ENCODE measurements around the gene SNED1. TPM values are rescaled to one million over a fixed set of nuclear protein-coding genes. Genes with fewer than 3 reads are reported as not detected.

SNED1 gene
- polyA plus RNA-seq, 1 donor from 2014 or later: 0.32 TPM

- Histone ChIP-seq H3K4me2 (ENCODE audit: low read length) (no peak overlapping the region), H3K36me3 (ENCODE audit: insufficient read depth, low read length) (no peaks in the 10 kb centered on the region), H3K9me2 (ENCODE audit: insufficient read depth, low read length) (no peaks in the 10 kb centered on the region), H3K27ac (ENCODE audit: low read length) (no peak overlapping the region), H3K27me3 (ENCODE audit: insufficient read depth, low read depth, low read length) (peaks cover 43% of the 10 kb centered on the region), H3K9me3 (ENCODE audit: low read length) (peaks cover 5% of the 10 kb centered on the region), H3K9ac (ENCODE audit: low read length) (no peak overlapping the region), H3F3A (ENCODE audit: insufficient read depth, low read length, poor library complexity, severe bottlenecking) (no peaks in the 10 kb centered on the region), H2AFZ (ENCODE audit: low read depth, low read length) (no peak overlapping the region), H3K79me2 (replicated peaks; ENCODE audit: insufficient read depth, low read length) (no peaks in the 10 kb centered on the region), H4K20me1 (ENCODE audit: insufficient read depth) (no peaks in the 10 kb centered on the region), H3K4me3 (ENCODE audit: low read length) (no peak overlapping the region)
- TF ChIP-seq REST (IDR thresholded peaks at IDR 0.05; ENCODE audit: borderline replicate concordance) (no peak), RAD21 (conservative IDR thresholded peaks at IDR 0.05) (no peak), CTCF (IDR thresholded peaks at IDR 0.05; ENCODE audit: poor library complexity, severe bottlenecking) (no peak), EP300 (conservative IDR thresholded peaks at IDR 0.05; ENCODE audit: poor library complexity, severe bottlenecking) (no peak), POLR2AphosphoS5 (IDR thresholded peaks at IDR 0.05) (no peak), MXI1 (conservative IDR thresholded peaks at IDR 0.05; ENCODE audit: poor library complexity, severe bottlenecking) (no peak)
Measured at GRCh38 chr2:240998995-240999791, 775 bp downstream of the SNED1 start.

GRCh38 chr2:240999873-241000541, 1.6 kb downstream of the SNED1 start:
- H3K4me2 ChIP-seq (ENCODE audit: low read length): no peak overlapping the region
- H2AFZ ChIP-seq (ENCODE audit: low read depth, low read length): no peak overlapping the region

More at GRCh38 chr2:240999873-241000541, 1.6 kb downstream of the SNED1 start:
- H3K9me3 ChIP-seq (ENCODE audit: low read length): peaks cover 5% of the 10 kb centered on the region
- TF ChIP-seq EZH2 (IDR thresholded peaks at IDR 0.05; ENCODE audit: borderline replicate concordance, insufficient read depth, low read length, poor library complexity, severe bottlenecking) (no peak), MXI1 (conservative IDR thresholded peaks at IDR 0.05; ENCODE audit: poor library complexity, severe bottlenecking) (no peak), EP300 (conservative IDR thresholded peaks at IDR 0.05; ENCODE audit: poor library complexity, severe bottlenecking) (no peak), CTCF (IDR thresholded peaks at IDR 0.05; ENCODE audit: poor library complexity, severe bottlenecking) (no peak), SMC3 (conservative IDR thresholded peaks at IDR 0.05; ENCODE audit: poor library complexity) (no peak), POLR2AphosphoS5 (IDR thresholded peaks at IDR 0.05) (no peak), RAD21 (conservative IDR thresholded peaks at IDR 0.05) (no peak), TAF1 (IDR thresholded peaks at IDR 0.05; ENCODE audit: low read depth) (no peak), REST (IDR thresholded peaks at IDR 0.05; ENCODE audit: borderline replicate concordance) (no peak)
- H3F3A ChIP-seq (ENCODE audit: insufficient read depth, low read length, poor library complexity, severe bottlenecking): no peaks in the 10 kb centered on the region
- no peak overlapping the region for H3K4me3 ChIP-seq (ENCODE audit: low read length)
- H3K79me2 ChIP-seq (replicated peaks; ENCODE audit: insufficient read depth, low read length): no peaks in the 10 kb centered on the region
- no peak overlapping the region for H3K27ac ChIP-seq (ENCODE audit: low read length)
- H3K9ac ChIP-seq (ENCODE audit: low read length): no peak overlapping the region
- H3K9me2 ChIP-seq (ENCODE audit: insufficient read depth, low read length): no peaks in the 10 kb centered on the region
- peaks cover 43% of the 10 kb centered on the region for H3K27me3 ChIP-seq (ENCODE audit: insufficient read depth, low read depth, low read length)
- no peaks in the 10 kb centered on the region for H4K20me1 ChIP-seq (ENCODE audit: insufficient read depth)
- H3K36me3 ChIP-seq (ENCODE audit: insufficient read depth, low read length): no peaks in the 10 kb centered on the region

Measured in neural cell (in vitro differentiated cells).